H1 (cell line): Measurements from ENCODE around the gene KHDRBS2. TPM values are rescaled to one million over a fixed set of nuclear protein-coding genes. Genes with fewer than 3 reads are reported as not detected.

Experiments
- BACH1 ChIP-seq: IDR thresholded peaks from 2 replicates; pipeline ENCODE4 v1.6.1; 2012; ENCODE audit warnings: low read length, improper control_type of control experiment
- CBX5 ChIP-seq: fragments of 300-800, 300-1000 bp; sonication (generic); IDR thresholded peaks from 2 replicates; pipeline ENCODE4 v1.7.1; 2016; ENCODE audit warnings: antibody characterized with exemption, low read length, low read depth
- CTCF ChIP-seq, 3 experiments: IDR thresholded peaks; 1 replicate in 2 of 3; 2 replicates in 1 of 3; pipeline versions ENCODE4 v1.5.1 to v1.6.1; 2011; ENCODE audit warnings: low read length in 3 of 3, mild to moderate bottlenecking in 3 of 3, inconsistent platforms in 2 of 3, low read depth in 1 of 3, moderate library complexity in 1 of 3; ENCODE audit not compliant: insufficient read depth in 1 of 3; ENCODE audit errors: control extremely low read depth in 1 of 3
- KDM5A ChIP-seq: fragments of 200-600 bp; IDR thresholded peaks from 2 replicates; pipeline ENCODE4 v1.7.1; 2012; ENCODE audit warnings: mild to moderate bottlenecking, low read length, inconsistent platforms, mixed read lengths
- POU5F1 ChIP-seq: IDR thresholded peaks from 2 replicates; pipeline ENCODE4 v1.6.1; 2011; ENCODE audit warnings: low read depth, mild to moderate bottlenecking, low read length, moderate library complexity
- polyA plus RNA-seq, 7 experiments: library from polyadenylated mRNA; depleted of rRNA in 3 of 7; stranded (reverse) in 5 of 7; unstranded in 2 of 7; fragments of >200 nt in 5 of 7; fragments of 200-250 nt in 2 of 7; gene quantifications; 1 replicate in 5 of 7; 2 replicates in 1 of 7; 4 replicates in 1 of 7; pipeline versions ENCODE4 v1.2.1 to v1.2.3, GENCODE V29; 2011 to 2013; ENCODE audit warnings: missing spikeins in 2 of 7, mixed read lengths in 2 of 7
- total RNA-seq: library from RNA; stranded (reverse); fragmentation: NEBNext Ultra II Directional; extraction: Animal tissue kit (Norgen Biotek cat#: 25700); gene quantifications from 2 replicates; pipeline ENCODE4 v1.2.1, GENCODE V29; 2021

Gene KHDRBS2
- total and polyA plus RNA-seq, 2 of the 8 experiments (the other 6 are each of a cell fraction or from before 2014, with no cell fraction given): 5.2 to 7.7 TPM

GRCh38 chr6:62284725-62285124 lies 1.3 kb downstream of the KHDRBS2 start (continued):
- TF ChIP-seq BACH1 (no peak), CBX5 (no peak), POU5F1 (no peak), KDM5A (no peak), CTCF (IDR thresholded peaks at IDR 0.05; ENCODE audit: control extremely low read depth in 1 of 3, insufficient read depth in 1 of 3, low read depth in 1 of 3, low read length in 3 of 3) (no peak)
